A673 (cell line): ENCODE measurements around the gene RHBG. TPM values are rescaled to one million over a fixed set of nuclear protein-coding genes. Genes with fewer than 3 reads are reported as not detected.

Experiments
- BruUV-seq: library from RNA; stranded (reverse); fragments of 400-500 nt; replicated peaks from 2 replicates; lab custom pipeline; 2021; lab: Mats Ljungman, UMichigan
- CTCF ChIA-PET: fragments of 300-600 bp; sonication (Branson Sonifier 250); formaldehyde crosslinking; loops from one replicate; lab custom pipeline; 2022; ENCODE audit warnings: antibody characterized with exemption; lab: Charles Lee
- POLR2A ChIA-PET: fragments of 300-600 bp; sonication (Branson Sonifier 250); formaldehyde crosslinking; loops from one replicate; lab custom pipeline; 2022; ENCODE audit warnings: antibody characterized with exemption; ENCODE audit not compliant: low non-redundant PET; lab: Charles Lee
- DNase-seq: peaks from one replicate; pipeline ENCODE4 v3.0.0-alpha.2; 2015; ENCODE audit warnings: low spot score
- H3K27ac ChIP-seq: fragments of 200-600 bp; sonication (generic); 2 replicates; pipeline ENCODE4 v1.5.1; 2016; ENCODE audit warnings: mixed run types, low read depth, mild to moderate bottlenecking, mixed read lengths, antibody characterized with exemption, low read length; ENCODE audit not compliant: poor library complexity, severe bottlenecking
- H3K27me3 ChIP-seq: fragments of 200-600 bp; sonication (generic); replicated peaks from 2 replicates; pipeline ENCODE4 v1.6.1; 2017; ENCODE audit warnings: mixed run types, low read depth, mild to moderate bottlenecking, mixed read lengths, antibody characterized with exemption, low read length; ENCODE audit not compliant: insufficient read depth, poor library complexity
- H3K36me3 ChIP-seq: fragments of 200-600 bp; sonication (generic); 2 replicates; pipeline ENCODE4 v1.6.1; 2016; ENCODE audit warnings: mixed run types, mild to moderate bottlenecking, mixed read lengths, antibody characterized with exemption, low read length; ENCODE audit not compliant: insufficient read depth, poor library complexity, severe bottlenecking
- H3K4me1 ChIP-seq: fragments of 200-600 bp; sonication (generic); 2 replicates; pipeline ENCODE4 v1.6.1; 2017; ENCODE audit warnings: mixed run types, mild to moderate bottlenecking, mixed read lengths, antibody characterized with exemption, low read length; ENCODE audit not compliant: insufficient read depth, poor library complexity, severe bottlenecking
- H3K4me3 ChIP-seq: fragments of 200-600 bp; sonication (generic); 2 replicates; pipeline ENCODE4 v1.5.1; 2016; ENCODE audit warnings: low read depth, mixed run types, mild to moderate bottlenecking, mixed read lengths, low read length; ENCODE audit not compliant: poor library complexity, severe bottlenecking
- H3K9me3 ChIP-seq: fragments of 200-600 bp; sonication (generic); 2 replicates; pipeline ENCODE4 v1.6.1; 2016; ENCODE audit warnings: mixed run types, low read depth, mild to moderate bottlenecking, mixed read lengths, antibody characterized with exemption, low read length; ENCODE audit not compliant: poor library complexity, severe bottlenecking
- EZH2 ChIP-seq: fragments of 200-600 bp; sonication (generic); IDR thresholded peaks from 2 replicates; pipeline ENCODE4 v1.6.1; 2017; ENCODE audit warnings: borderline replicate concordance, low read depth, mild to moderate bottlenecking, mixed read lengths, antibody characterized with exemption, low read length; ENCODE audit not compliant: poor library complexity, severe bottlenecking
- intact Hi-C: fragments of 100-400 bp; cut with micrococcal nuclease; formaldehyde crosslinking; loops from one replicate; pipeline ENCODE4 v1.10.0; 2022; ENCODE audit not compliant: unreplicated experiment
- total RNA-seq: library from RNA; stranded (reverse); gene quantifications from 2 replicates; pipeline ENCODE4 v1.2.3, GENCODE V29; 2021
- TF ChIP-seq, protein P1 (sequence below): fragments of 300-800, 200-600 bp; sonication (generic); conservative IDR thresholded peaks from 2 replicates; pipeline ENCODE4 v1.5.1; 2017; ENCODE audit warnings: low read depth, mild to moderate bottlenecking, antibody characterized with exemption, low read length, moderate library complexity, mixed read lengths

The RHBG gene
- total RNA-seq, 1 experiment from 2014 or later, result not detected

DNA sequence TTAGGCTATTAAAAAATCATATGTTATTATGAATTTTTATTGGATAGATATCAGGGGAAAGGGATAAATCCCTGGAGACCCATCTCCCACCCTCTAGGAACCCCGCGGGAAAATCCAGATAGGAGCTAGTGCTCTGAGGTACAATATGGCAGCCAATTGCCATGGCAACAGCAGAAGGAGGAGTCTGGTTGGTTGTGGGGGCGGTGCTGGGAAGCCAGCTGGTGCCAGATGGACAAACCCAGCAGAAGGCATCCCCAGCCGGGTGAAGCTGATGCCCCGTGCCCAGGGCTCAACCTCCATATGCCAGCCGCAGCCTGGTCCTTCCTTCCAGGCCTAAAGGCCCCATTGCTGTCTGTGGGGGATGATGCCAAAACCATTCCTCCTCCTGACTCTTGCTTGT, 38.3 kb downstream of the RHBG start:
- CTCF ChIA-PET, result interaction anchor here (0.7 to 1.2 kb wide), 2 partner anchors 16 to 21 kb away, joined by 3 to 5 read pairs; no protein-coding TSS in a partner anchor
- intact Hi-C loops, result no loop called here
- Histone ChIP-seq H3K27ac (no peak overlapping the region), H3K9me3 (no peaks in the 10 kb centered on the region), H3K4me1 (no peaks in the 10 kb centered on the region), H3K36me3 (no peaks in the 10 kb centered on the region), H3K27me3 (peaks cover 13% of the 10 kb centered on the region), H3K4me3 (no peak overlapping the region)
- DNase-seq, result peak; percentile 27
- POLR2A ChIA-PET, result no interaction called here
- BruUV-seq, result no TSS peak
- TF ChIP-seq, protein P1, sequence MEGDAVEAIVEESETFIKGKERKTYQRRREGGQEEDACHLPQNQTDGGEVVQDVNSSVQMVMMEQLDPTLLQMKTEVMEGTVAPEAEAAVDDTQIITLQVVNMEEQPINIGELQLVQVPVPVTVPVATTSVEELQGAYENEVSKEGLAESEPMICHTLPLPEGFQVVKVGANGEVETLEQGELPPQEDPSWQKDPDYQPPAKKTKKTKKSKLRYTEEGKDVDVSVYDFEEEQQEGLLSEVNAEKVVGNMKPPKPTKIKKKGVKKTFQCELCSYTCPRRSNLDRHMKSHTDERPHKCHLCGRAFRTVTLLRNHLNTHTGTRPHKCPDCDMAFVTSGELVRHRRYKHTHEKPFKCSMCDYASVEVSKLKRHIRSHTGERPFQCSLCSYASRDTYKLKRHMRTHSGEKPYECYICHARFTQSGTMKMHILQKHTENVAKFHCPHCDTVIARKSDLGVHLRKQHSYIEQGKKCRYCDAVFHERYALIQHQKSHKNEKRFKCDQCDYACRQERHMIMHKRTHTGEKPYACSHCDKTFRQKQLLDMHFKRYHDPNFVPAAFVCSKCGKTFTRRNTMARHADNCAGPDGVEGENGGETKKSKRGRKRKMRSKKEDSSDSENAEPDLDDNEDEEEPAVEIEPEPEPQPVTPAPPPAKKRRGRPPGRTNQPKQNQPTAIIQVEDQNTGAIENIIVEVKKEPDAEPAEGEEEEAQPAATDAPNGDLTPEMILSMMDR, result no peak

DNA sequence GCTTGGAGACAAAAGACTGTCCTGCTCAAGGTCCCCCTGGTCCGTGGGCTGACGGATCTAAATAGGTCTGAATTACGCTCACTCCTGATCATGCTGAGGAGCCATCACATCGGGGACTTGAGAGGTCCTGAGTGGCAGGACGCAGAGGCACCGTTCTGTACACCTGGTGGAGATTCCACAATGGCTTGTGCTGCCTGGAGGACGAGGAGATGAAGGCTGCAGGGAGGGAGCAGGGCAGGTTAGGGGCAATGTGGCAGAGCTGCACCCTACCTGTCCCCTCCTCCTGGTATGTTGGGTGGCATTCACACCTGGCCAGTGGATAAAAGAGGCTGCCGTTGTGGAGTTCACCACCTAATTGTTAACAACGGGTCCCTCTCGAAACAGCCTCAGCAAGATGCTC, 38.7 kb downstream of the RHBG start:
- ChIA-PET POLR2A (no interaction called here), CTCF (interaction anchor here (1.2 kb wide), 1 partner anchor 22 kb away, joined by 5 read pairs; no protein-coding TSS in a partner anchor)
- Histone ChIP-seq H3K4me3 (no peak overlapping the region), H3K9me3 (no peaks in the 10 kb centered on the region), H3K4me1 (no peaks in the 10 kb centered on the region), H3K27me3 (peaks cover 11% of the 10 kb centered on the region), H3K27ac (no peak overlapping the region), H3K36me3 (no peaks in the 10 kb centered on the region)
- BruUV-seq, result no TSS peak
- DNase-seq, result no peak
- intact Hi-C loops, result no loop called here
- TF ChIP-seq, protein P1, result no peak
- TF ChIP-seq EZH2, result no peak

DNA sequence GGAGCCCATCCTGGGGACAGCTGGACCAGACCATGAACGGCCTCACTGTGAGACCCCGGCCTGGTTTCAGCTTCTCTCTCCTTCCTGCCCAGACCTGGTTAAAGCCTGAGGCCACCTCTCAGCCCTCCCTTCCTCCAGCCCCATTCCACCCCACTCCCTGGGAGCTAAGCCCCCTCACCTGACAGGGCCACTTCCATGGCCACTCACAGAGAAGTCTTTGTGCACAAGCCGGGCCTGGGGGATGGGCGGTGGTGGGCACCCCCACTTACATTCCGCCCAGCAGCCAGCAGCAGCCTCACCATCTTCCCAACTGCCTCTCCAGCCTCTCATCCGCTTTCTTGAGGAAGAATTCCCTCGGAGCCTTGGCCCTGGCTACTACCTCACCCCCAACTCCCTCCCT, 40.4 kb downstream of the RHBG start:
- peaks cover 5% of the 10 kb centered on the region for H3K27me3 ChIP-seq
- no peak overlapping the region for H3K27ac ChIP-seq
- DNase-seq, result no peak
- no TSS peak for BruUV-seq
- no peak overlapping the region for H3K4me3 ChIP-seq
- ChIA-PET POLR2A (no interaction called here), CTCF (no interaction called here)
- H3K9me3 ChIP-seq, result no peaks in the 10 kb centered on the region
- TF ChIP-seq, protein P1, result no peak
- no peak for TF ChIP-seq EZH2
- no peaks in the 10 kb centered on the region for H3K36me3 ChIP-seq
- intact Hi-C loops, result no loop called here
- H3K4me1 ChIP-seq, result no peaks in the 10 kb centered on the region
